ENCODE data around the gene NUP188. TPM values are rescaled to one million over a fixed set of nuclear protein-coding genes. Genes with fewer than 3 reads are reported as not detected.

NUP188 gene
- total and polyA plus RNA-seq, 2 donors (not counting 1 experiment from before 2014, with no cell fraction given) = 42.8 to 83.6 TPM

DNA sequence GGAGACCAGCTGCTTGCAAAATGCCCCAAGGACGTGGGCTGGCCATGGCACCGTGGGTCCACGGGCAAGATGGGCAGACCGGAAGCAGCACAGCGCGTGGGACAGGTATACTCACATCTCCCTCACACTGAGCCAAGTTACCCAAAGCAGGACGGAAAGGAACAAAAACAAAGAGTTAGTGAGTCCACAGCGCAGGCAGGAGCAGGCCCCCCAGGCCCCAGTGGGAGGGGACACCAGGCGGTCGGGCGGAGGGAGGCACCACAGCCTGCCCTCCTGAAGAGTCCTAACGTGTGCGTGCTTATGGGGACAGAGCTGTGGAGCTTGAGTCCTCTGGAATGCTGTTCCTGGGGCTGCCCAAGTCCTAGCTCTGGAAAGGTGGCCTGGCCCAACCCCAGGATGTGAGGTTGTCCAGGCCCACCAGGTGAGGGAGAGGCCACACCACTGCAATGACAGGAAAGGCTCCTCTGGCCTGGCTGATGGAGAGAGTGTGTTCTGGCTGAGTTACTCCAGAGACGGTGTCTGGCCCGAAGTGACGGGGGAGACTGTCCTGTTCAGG lies 65.5 kb downstream of the NUP188 start:
- no peak overlapping the region for H3K4me3 ChIP-seq (ENCODE audit: control extremely low read depth in 1 of 5, extremely low read depth in 1 of 5, insufficient read depth in 1 of 5, low read depth in 2 of 5, low read length in 4 of 5)
- no peaks in the 10 kb centered on the region for H3K4me1 ChIP-seq (ENCODE audit: control insufficient read depth in 2 of 2, insufficient read depth in 2 of 2, low read length in 2 of 2)
- intact Hi-C loops (cut with micrococcal nuclease) = no loop called here
- no peaks in the 10 kb centered on the region for H3K9me3 ChIP-seq (ENCODE audit: control extremely low read depth in 1 of 3, control insufficient read depth in 2 of 3, insufficient read depth in 1 of 3, low read length in 2 of 3)
- POLR2A ChIA-PET = no interaction called here
- TF ChIP-seq EZH2 (IDR thresholded peaks at IDR 0.05; ENCODE audit: borderline replicate concordance, insufficient read depth, low read depth, low read length, poor library complexity, severe bottlenecking) = no peak
- TF ChIP-seq, protein P1, sequence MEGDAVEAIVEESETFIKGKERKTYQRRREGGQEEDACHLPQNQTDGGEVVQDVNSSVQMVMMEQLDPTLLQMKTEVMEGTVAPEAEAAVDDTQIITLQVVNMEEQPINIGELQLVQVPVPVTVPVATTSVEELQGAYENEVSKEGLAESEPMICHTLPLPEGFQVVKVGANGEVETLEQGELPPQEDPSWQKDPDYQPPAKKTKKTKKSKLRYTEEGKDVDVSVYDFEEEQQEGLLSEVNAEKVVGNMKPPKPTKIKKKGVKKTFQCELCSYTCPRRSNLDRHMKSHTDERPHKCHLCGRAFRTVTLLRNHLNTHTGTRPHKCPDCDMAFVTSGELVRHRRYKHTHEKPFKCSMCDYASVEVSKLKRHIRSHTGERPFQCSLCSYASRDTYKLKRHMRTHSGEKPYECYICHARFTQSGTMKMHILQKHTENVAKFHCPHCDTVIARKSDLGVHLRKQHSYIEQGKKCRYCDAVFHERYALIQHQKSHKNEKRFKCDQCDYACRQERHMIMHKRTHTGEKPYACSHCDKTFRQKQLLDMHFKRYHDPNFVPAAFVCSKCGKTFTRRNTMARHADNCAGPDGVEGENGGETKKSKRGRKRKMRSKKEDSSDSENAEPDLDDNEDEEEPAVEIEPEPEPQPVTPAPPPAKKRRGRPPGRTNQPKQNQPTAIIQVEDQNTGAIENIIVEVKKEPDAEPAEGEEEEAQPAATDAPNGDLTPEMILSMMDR (IDR thresholded peaks at IDR 0.05) = no peak
- no peak overlapping the region for H3K4me3 Mint-ChIP-seq
- H3K27ac ChIP-seq (ENCODE audit: low read length in 2 of 2) = no peak overlapping the region
- CTCF ChIA-PET = no interaction called here
- H3K4me1 Mint-ChIP-seq = no peaks in the 10 kb centered on the region
- ATAC-seq (ENCODE audit: low read depth) (no peak), DNase-seq (no peak)
- no peaks in the 10 kb centered on the region for H3K27me3 Mint-ChIP-seq
- H3K9me3 Mint-ChIP-seq (ENCODE audit: insufficient read depth) = no peaks in the 10 kb centered on the region
- WGBS (ENCODE audit: insufficient coverage) = 96% methylated on average over 16 of the region's 16 CpGs
- peaks cover 7% of the 10 kb centered on the region for H3K79me2 ChIP-seq (ENCODE audit: control insufficient read depth, insufficient read depth, low read length)
- peaks cover 0 to 53% of the 10 kb centered on the region in 2 experiments for H3K36me3 ChIP-seq (replicated peaks in 1 of 2; ENCODE audit: control extremely low read depth in 1 of 2, control insufficient read depth in 1 of 2, extremely low read depth in 1 of 2, insufficient read depth in 2 of 2, low read length in 1 of 2)
- H3K27ac Mint-ChIP-seq = no peak overlapping the region
- no peaks in the 10 kb centered on the region for H3K27me3 ChIP-seq (replicated peaks in 1 of 4; ENCODE audit: control extremely low read depth in 1 of 4, control insufficient read depth in 3 of 4, insufficient read depth in 4 of 4, low read length in 3 of 4)
- no peak overlapping the region for H3K9ac ChIP-seq (ENCODE audit: low read length)
- H4K20me1 ChIP-seq (ENCODE audit: control insufficient read depth, insufficient read depth, low read length, poor library complexity, severe bottlenecking) = no peaks in the 10 kb centered on the region
- H3K4me2 ChIP-seq (replicated peaks; ENCODE audit: low read depth, low read length, poor library complexity, severe bottlenecking) = no peak overlapping the region
- H2AFZ ChIP-seq (ENCODE audit: insufficient read depth, low read depth, low read length, poor library complexity, severe bottlenecking) = no peak overlapping the region

DNA sequence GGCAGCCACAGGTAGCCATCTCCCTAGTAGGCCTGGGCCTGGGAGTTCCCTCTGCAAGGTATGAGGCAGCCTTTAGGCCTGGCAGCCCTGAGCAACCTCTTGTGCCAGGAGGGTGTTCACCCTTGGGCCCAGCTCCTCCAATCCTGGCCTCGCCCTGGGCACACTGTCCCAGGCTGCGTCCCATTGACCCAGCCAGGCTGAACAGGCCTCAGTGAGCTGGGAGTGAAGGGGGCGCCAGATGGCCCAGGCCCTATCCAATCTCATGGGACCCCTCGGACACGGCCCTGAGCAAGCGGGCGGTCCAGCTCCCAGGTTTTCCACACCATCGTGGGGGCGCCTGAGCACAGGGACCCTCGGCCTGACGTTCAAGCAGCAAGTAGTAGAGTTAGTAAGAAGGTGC lies 66.2 kb downstream of the NUP188 start:
- H3K9me3 Mint-ChIP-seq (ENCODE audit: insufficient read depth) = no peaks in the 10 kb centered on the region
- no peak overlapping the region for H3K27ac ChIP-seq (ENCODE audit: low read length in 2 of 2)
- H3K4me2 ChIP-seq (replicated peaks; ENCODE audit: low read depth, low read length, poor library complexity, severe bottlenecking) = no peak overlapping the region
- no peaks in the 10 kb centered on the region for H3K4me1 Mint-ChIP-seq
- ChIA-PET POLR2A (no interaction called here), CTCF (no interaction called here)
- H3K4me3 Mint-ChIP-seq = no peak overlapping the region
- H3K4me3 ChIP-seq (ENCODE audit: control extremely low read depth in 1 of 5, extremely low read depth in 1 of 5, insufficient read depth in 1 of 5, low read depth in 2 of 5, low read length in 4 of 5) = no peak overlapping the region
- peaks cover 7% of the 10 kb centered on the region for H3K79me2 ChIP-seq (ENCODE audit: control insufficient read depth, insufficient read depth, low read length)
- TF ChIP-seq, protein P1 (IDR thresholded peaks at IDR 0.05) = no peak
- TF ChIP-seq EZH2 (IDR thresholded peaks at IDR 0.05; ENCODE audit: borderline replicate concordance, insufficient read depth, low read depth, low read length, poor library complexity, severe bottlenecking) = no peak
- no peaks in the 10 kb centered on the region for H3K27me3 Mint-ChIP-seq
- no peak for DNase-seq
- H3K9ac ChIP-seq (ENCODE audit: low read length) = no peak overlapping the region
- intact Hi-C loops (cut with micrococcal nuclease) = no loop called here
- no peaks in the 10 kb centered on the region for H4K20me1 ChIP-seq (ENCODE audit: control insufficient read depth, insufficient read depth, low read length, poor library complexity, severe bottlenecking)
- H3K27ac Mint-ChIP-seq = no peak overlapping the region
- H3K9me3 ChIP-seq (ENCODE audit: control extremely low read depth in 1 of 3, control insufficient read depth in 2 of 3, insufficient read depth in 1 of 3, low read length in 2 of 3) = no peaks in the 10 kb centered on the region
- no peaks in the 10 kb centered on the region for H3K27me3 ChIP-seq (replicated peaks in 1 of 4; ENCODE audit: control extremely low read depth in 1 of 4, control insufficient read depth in 3 of 4, insufficient read depth in 4 of 4, low read length in 3 of 4)
- 97% methylated on average over 9 of the region's 11 CpGs for WGBS (ENCODE audit: insufficient coverage)
- peaks cover 0 to 51% of the 10 kb centered on the region in 2 experiments for H3K36me3 ChIP-seq (replicated peaks in 1 of 2; ENCODE audit: control extremely low read depth in 1 of 2, control insufficient read depth in 1 of 2, extremely low read depth in 1 of 2, insufficient read depth in 2 of 2, low read length in 1 of 2)
- no peak overlapping the region for H2AFZ ChIP-seq (ENCODE audit: insufficient read depth, low read depth, low read length, poor library complexity, severe bottlenecking)
- no peak for ATAC-seq (ENCODE audit: low read depth)
- H3K4me1 ChIP-seq (ENCODE audit: control insufficient read depth in 2 of 2, insufficient read depth in 2 of 2, low read length in 2 of 2) = no peaks in the 10 kb centered on the region

All from B cell (primary cell).